Ramos (cell line): ENCODE data around the gene PQBP1.

Experiments used
- in situ Hi-C: fragments of 300-500 bp; cut with MboI; formaldehyde crosslinking; loops from one replicate; pipeline ENCODE4 v1.14.3; 2022; ENCODE audit warnings: low sequenced_read_pairs; ENCODE audit not compliant: unreplicated experiment

PQBP1 gene

DNA sequence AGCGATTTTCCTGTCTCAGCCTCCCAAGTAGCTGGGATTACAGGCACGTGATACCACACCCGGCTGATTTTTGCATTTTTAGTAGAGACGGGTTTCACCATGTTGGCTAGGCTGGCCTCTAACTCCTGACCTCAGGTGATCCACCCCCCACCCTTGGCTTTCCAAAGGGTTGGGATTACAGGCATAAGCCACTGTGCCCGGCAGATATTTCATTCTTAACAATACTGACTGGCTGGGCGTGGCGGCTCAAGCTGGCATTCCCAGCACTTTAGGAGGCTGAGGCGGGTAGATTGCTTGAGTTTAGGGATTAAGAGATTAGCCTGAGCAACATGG is 1.3 kb downstream of the PQBP1 start:
- in situ Hi-C loops: no loop called here

- in situ Hi-C loops: loop anchor here (5.0 kb wide), 1 partner anchor 46 kb away; no protein-coding TSS in a partner anchor
Observed at GRCh38 chrX:48901069-48901468, 3.3 kb downstream of the PQBP1 start.

DNA sequence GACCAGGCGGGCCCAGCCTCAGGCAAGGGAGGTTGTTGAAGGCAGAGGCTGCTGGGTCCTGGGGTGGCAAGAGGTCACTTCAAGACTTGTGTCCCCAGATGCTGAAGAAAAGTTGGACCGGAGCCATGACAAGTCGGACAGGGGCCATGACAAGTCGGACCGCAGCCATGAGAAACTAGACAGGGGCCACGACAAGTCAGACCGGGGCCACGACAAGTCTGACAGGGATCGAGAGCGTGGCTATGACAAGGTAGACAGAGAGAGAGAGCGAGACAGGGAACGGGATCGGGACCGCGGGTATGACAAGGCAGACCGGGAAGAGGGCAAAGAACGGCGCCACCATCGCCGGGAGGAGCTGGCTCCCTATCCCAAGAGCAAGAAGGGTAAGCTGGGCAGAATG is 4.4 kb downstream of the PQBP1 start:
- in situ Hi-C loops: loop anchor here (5.0 kb wide), 1 partner anchor 45 kb away; no protein-coding TSS in a partner anchor

DNA sequence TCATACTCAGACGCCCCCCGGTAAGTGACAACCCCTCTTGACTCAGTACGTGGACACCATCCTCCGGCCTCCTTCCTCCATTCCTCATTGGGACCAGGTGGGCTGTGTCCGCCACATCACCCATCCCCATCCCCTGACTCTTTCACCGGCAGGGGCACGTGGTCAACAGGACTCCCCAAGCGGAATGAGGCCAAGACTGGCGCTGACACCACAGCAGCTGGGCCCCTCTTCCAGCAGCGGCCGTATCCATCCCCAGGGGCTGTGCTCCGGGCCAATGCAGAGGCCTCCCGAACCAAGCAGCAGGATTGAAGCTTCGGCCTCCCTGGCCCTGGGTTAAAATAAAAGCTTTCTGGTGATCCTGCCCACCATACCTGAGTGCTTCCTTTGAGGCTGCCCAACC is 5.0 kb downstream of the PQBP1 start:
- in situ Hi-C loops: loop anchor here (5.0 kb wide), 1 partner anchor 45 kb away; no protein-coding TSS in a partner anchor

DNA sequence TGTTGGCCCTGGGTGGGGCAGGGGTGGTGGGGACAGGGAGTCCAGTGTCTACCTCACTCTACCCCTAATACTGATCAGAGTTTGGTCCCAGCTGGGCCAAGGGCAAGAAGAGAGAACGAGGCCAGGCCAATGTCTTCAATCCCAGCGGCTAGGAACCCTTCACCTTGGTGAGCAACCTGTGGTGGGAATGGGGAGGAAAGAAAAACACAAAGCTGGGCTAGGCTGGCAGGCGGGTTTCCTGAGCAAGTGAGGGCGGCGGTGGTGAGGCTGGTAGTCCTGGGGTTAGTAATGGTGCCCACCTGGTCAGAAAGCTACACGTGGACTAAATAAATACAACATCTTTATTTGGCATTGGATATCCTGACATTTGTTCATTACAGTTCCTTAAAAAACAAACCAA is 5.6 kb downstream of the PQBP1 start:
- in situ Hi-C loops: loop anchor here (5.0 kb wide), 1 partner anchor 44 kb away; no protein-coding TSS in a partner anchor

GRCh38 chrX:48904180-48904579 is 6.5 kb downstream of the PQBP1 start:
- in situ Hi-C loops: loop anchor here (5.0 kb wide), 1 partner anchor 43 kb away; no protein-coding TSS in a partner anchor

- in situ Hi-C loops: loop anchor here (5.0 kb wide), 1 partner anchor 43 kb away; no protein-coding TSS in a partner anchor
Observed at GRCh38 chrX:48904626-48905025, 6.9 kb downstream of the PQBP1 start.

GRCh38 chrX:48905090-48905790 is 7.5 kb downstream of the PQBP1 start:
- in situ Hi-C loops: no loop called here

GRCh38 chrX:48908600-48908999 is 10.9 kb downstream of the PQBP1 start:
- in situ Hi-C loops: no loop called here

GRCh38 chrX:48909703-48910294 is 12.1 kb downstream of the PQBP1 start:
- in situ Hi-C loops: no loop called here

- in situ Hi-C loops: no loop called here
Observed at GRCh38 chrX:48910926-48911411, 13.2 kb downstream of the PQBP1 start.

DNA sequence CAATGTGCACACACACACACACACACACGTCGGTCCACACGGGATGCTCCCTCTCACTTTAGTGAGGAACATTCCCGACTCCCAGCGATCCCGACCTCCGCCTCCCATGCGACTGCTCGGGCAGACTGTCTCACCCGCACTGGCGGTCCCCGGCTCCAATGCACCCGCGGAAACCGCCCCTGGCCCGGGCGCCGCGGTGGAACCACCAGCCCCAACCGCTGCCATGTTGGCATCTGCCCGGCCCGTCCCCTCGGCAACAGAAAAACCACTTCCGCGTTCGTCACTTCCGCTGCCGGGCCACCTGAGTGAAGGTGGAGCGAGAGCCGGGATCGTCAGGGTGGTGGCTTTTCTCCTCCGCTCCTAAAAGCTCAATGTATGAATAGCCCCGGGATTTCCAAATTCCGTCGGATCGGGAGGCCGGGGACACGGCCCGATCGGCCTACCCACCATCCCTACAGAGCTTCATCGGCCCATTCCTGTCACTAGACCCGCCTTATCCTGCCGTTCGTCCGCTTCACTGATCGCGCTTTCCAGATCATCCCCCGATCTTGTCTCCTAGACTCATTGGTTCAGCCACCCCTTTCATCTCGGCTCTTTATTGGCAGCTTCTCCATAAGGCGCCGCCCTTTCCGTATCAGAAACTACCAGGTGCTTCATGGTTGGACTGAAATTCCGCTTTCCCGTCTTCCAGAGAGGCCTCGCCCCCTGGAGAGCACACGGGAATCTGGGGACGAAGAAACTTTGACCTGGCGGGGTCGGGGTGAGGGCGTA is 13.9 kb downstream of the PQBP1 start, which contains the start of gene SLC35A2:
Gene SLC35A2, minus strand, starts transcription at position 235 of the 771 bp plus-strand sequence. Its CDS starts 10 bp downstream, at position 225.
- in situ Hi-C loops: no loop called here

- in situ Hi-C loops: no loop called here
Observed at GRCh38 chrX:48913605-48914366, 16.1 kb downstream of the PQBP1 start.

DNA sequence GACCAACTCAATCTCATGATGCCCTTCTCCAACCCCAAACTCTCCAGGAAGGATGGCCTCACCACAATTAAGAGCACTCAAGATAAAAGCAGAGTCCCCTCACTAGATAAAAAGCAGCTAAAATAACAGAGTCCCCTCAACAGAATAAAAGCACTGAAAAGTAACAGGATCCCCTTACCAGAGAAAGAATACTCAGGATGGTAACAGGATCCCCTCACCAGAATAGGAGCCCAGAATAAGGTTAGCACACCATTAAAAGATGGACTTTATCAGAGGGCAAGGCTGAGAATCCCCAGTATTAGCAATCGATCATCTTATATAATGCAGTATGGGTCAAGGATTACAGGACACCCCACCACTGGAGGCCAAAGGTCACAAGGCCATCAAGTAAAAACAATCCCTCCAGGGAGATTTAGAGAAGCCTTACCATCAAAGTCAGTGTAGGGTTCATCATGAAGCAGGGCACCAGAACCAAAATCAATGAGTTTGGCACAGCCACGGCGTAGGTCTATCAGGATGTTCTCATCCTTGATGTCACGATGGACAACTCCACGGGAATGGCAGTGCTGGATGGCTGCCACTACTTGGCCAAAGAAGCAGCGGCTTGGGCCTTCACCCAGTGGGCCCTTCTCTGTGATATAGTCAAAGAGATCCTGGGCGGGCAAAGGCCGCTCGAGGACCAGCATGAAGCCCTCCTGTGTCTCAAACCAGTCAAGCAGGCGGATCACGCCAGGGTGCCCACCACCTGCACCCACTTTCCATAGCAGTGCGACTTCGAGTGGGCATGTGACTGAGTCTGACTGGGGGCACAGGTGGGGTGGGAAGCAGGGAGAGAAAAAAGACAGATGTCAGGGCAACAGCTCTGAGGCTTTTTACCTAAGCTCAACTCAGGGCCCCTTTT is 17.1 kb downstream of the PQBP1 start:
- in situ Hi-C loops: no loop called here

- in situ Hi-C loops: no loop called here
Observed at GRCh38 chrX:48917139-48918001, 19.6 kb downstream of the PQBP1 start.

- in situ Hi-C loops: no loop called here
Observed at GRCh38 chrX:48918301-48918642, 20.5 kb downstream of the PQBP1 start.

DNA sequence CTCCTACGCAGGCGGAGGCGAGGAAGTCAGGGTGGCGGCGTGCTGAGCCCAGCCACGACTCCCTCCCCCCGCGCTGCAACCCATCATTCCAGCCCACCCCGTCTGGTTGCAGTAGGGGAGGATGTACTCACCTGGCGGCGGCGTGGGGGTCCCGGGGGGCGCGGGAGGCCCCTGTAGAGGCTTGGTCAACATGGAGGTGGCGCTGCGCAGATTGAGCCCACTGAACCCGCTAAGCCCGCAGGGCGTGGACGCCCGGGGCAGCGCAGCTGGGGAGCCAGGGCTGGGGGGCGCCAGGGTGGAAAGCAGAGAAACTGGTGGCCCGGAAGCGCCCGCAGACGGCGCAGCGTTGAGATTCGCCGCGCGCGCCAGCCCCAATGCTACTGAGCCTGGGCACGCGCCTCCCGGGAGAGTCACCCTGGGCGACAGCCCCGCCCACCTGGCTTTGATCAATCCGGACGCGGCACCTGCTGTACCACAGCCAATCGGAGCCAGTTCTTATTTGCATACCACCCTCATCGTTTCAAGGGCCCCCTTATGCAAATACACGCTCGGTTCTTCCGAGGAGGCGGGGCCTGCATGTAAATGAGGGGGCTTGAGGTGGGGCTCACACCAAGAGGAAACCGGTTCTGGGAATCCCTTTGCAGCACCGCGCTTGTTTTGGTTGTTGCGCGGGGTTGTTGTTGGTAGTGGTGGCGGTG is 21.1 kb downstream of the PQBP1 start, which contains the start of gene PIM2:
Gene PIM2, minus strand, starts transcription at position 382 of the 698 bp plus-strand sequence. Its CDS starts 190 bp downstream, at position 192.
- in situ Hi-C loops: no loop called here
